Fibroblast of skin of left biceps (primary cell): ENCODE results near the gene SYTL2.
"Not testable (repeated sequence)": the region's sequence is repeated elsewhere in the genome, so short reads cannot be mapped to it uniquely, and the experiment has no call there.

Experiments used
- DNase-seq, 2 experiments: peaks; one replicate each; pipeline ENCODE4 v3.0.0-alpha.2; 2013; ENCODE audit warnings: low read depth in 2 of 2

Gene SYTL2

GRCh38 chr11:85810871-85811611 lies at the start of gene SYTL2:
Gene SYTL2, minus strand, starts transcription at chr11:85811141. Its CDS starts 53,416 bp downstream, at chr11:85757725.
- DNase-seq: no peak

DNA sequence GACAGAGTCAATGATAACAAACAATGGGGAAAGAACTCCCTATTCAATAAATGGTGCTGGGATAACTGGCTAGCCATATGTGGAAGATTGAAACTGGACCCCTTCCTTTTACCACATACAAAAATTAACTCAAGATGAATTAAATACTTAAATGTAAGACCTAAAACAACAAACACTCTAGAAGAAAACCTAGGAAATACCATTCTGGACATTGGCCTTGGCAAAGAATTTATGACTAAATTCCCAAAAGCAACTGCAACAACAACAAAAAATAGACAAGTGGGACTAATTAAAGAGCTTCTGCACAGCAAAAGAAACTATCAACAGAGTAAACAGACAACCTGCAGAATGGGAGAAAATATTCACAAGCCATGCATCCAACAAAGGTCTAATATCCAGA lies 48.6 kb upstream of the SYTL2 start:
- not testable (repeated sequence) for DNase-seq

GRCh38 chr11:85857098-85857497 lies 46.2 kb upstream of the SYTL2 start:
- DNase-seq: no peak

DNA sequence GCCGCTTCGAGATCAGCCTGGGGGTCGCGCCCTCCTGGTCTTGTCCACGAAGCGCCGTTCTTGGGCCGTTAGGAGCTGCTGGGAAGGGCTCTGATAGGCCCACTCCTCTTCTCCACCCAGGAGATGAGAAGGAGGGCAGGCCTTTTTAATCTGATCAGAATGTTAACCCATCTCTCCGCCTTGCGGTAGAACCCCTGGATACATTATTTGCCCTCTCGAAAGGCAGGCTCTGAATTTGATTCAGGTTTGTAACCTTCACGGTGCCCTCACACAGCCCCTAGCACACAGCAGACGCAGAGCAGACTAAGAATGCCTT lies 44.4 kb upstream of the SYTL2 start, which contains the start of gene CCDC83:
TSS of gene CCDC83 (plus strand) at position 43 of the 316 bp plus-strand sequence. CDS start 9,741 bp downstream, outside the sequence.
- DNase-seq: no peak

DNA sequence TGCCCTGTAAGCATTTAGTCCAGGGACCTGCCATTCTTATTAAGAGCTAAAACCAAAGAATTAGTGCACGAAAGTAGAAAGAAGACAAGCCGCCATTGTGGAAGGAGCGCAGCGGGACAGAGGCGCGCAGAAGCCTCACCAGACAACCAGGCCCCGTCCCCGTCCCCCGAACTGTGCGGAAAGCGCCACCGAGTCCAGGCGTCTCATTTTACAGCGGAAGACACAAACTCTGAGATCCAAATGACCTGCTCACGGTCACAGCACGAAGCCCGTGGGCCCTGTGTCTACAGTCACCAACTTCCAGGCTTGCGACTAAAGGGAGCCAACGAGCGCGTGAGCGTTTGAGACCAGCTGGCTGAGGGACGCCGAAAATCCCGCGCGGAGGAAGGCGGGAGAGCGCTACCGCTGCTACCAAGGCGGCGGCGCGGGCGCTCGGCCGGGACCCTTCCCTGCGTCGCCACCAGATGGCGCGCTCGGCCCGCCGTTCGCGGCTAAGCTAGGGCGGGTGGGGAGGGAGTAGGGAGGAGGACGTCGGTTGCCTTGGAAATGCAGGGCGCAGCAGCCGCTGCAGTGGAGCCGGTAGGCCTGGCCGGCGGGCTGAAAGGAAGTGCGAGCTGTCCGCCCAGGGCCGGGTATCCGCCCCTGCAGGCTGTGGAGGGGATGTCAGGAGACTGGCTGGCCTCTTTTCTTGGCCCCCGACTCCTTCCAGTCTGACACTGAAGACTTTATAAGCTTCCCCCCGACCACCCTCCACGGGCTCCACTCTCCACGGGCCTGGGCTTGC lies 43.8 kb upstream of the SYTL2 start:
- peak; percentile 75 to 76 for DNase-seq

- no peak for DNase-seq
Measured at GRCh38 chr11:85854212-85854556, 43.2 kb upstream of the SYTL2 start.

- DNase-seq: not testable (repeated sequence)
Measured at GRCh38 chr11:85853541-85853940, 42.6 kb upstream of the SYTL2 start.

GRCh38 chr11:85852754-85853153 lies 41.8 kb upstream of the SYTL2 start:
- DNase-seq: not testable (repeated sequence)

DNA sequence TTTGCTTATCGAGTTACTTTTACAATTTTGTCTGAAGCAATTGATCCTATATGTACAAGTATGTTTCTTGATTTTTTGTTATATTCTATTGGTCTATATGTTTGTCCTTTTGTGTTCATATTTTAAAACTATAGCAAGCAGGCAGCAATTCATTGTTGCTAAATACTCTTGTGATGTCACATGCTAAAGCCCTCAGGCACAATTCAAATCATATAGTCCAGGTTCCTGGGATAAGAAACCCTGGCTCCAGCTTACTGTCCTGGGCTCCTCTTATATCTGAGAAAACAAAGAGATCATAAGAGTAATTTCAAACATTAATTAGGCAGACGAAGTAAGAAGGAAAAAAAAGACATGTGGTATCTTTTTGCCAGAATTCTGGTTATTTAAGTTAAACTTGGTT lies 37.6 kb upstream of the SYTL2 start:
- no peak for DNase-seq

DNA sequence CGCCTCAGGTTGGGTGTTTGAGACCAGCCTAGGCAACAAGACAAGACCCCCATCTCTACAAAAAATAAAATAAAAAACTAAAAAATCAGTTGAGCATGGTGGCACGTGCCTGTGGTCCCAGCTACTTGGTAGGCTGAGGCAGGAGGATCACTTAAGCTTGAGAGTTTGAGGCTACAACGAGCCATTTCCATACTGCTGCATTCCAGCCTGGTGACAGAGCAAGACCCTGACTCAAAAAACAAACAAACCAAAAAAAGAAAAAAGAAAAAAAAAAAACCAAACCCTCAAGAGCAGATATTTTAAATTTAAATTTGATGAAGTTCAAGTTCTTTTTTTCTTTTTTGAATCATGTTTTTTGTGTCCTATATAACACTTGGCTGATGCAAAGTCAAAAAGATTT lies 37.1 kb upstream of the SYTL2 start:
- DNase-seq: no peak

GRCh38 chr11:85847436-85847835 lies 36.5 kb upstream of the SYTL2 start:
- no peak for DNase-seq

DNA sequence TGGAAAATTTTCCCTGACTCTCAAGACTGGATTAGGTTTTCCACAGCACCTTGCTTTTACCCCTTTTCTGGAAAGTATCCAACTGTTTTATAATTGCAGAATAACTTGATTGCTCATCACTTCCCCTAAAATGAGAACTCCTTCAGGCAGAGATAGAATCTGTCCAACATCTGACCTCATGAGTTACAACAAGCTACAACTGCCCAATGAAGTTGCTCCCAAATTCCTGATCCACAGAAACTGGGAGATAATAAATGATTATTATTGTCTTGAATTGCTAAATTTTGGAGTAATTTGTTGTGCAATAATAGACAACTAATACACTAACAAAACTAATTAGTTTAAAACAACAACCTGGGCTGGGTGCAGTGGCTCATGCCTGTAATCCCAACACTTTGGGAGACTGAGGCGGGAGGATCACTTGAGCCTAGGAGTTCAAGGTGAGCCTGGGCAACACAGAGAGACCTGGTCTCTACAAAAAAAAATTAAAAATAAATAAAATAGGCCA lies 34.2 kb upstream of the SYTL2 start:
- no peak for DNase-seq

DNA sequence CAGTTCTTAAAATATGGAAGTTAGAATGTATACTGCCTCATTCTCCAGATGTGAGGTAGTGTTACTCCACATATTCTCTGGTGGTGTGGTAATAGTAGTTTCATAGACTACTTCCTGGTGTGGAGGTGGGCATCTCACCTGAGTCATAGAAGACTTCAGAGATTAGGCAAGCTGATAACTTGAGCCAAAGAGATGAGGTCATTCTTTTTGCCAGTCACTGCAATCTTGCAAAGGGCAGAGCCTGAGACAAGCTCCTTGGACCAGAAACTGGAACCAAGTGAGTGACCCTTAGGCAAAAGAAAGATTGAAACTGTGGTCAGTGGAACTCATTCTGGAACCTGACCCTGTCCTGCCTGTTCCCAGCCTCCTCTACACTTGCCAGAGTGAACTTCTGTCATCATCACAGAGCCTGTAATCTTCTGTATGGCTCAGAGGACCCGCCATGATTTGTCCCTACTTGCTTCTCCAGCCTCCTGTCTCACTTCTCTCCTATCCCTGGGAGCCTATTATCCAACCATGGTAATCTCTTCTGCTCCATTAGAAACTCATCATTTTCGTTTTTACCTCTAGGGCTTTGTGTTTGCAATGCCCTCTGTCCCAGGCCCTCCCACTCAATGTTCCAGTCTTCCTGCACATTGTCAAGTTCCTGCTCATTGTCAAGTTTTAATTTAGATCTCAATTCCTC lies 33.6 kb upstream of the SYTL2 start:
- DNase-seq: no peak

- no peak for DNase-seq
Measured at GRCh38 chr11:85843929-85844328, 33.0 kb upstream of the SYTL2 start.

DNA sequence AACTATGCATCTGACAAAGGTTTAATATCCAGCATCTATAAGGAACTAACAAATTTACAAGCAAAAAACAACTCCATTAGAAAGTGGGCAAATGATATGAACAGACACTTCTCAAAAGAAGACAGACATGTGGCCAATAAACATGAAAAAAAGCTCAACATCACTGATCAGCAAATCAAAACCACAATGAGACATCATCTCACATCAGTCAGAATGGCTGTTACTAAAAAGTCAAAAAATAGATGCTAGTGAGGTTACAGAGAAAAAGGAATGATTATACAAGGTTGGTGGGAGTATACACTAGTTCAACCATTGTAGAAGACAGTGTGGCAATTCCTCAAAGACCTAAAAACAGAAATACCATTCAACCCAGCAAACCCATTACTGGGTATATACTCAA lies 30.0 kb upstream of the SYTL2 start:
- DNase-seq: not testable (repeated sequence)

DNA sequence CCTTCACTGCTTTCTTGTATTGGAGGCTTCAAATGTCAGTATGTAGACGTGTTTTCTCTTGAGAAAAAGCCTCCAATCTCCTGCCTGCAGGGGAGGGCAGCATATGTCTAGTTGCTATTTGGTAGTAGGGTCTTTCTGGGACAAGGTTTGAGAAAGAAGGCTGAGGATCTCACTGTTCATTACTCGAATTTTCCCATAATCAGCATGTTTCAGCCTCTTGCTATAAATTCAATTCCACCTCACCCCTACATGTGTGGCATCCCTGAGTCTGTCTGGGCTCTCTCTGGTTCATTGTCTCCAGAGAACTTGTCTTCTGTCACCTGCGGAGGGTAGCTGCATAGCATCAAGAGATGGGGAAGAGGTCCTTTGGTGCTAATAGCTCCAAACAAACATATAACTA lies 24.8 kb upstream of the SYTL2 start:
- DNase-seq: no peak

- no peak for DNase-seq
Measured at GRCh38 chr11:85835263-85835662, 24.3 kb upstream of the SYTL2 start.

GRCh38 chr11:85831050-85831449 lies 20.1 kb upstream of the SYTL2 start:
- no peak for DNase-seq

DNA sequence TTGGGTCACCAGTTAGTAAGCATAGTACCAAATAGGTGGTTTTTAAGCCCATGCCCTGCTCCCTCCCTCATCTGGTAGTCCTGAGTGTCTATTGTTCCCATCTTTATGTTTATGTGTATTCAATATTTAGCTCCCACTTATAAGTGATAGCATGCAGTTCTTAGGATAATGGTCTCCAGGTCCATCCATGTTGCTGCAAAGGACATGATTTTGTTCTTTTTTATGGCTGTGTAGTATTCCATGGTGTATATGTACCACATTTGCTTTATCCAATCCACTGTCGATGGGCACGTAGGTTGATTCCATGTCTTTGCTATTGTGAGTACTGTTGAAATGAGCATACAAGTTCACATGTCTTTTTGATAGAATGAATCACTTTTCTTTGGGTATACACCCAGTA lies 18.2 kb upstream of the SYTL2 start:
- no peak for DNase-seq

GRCh38 chr11:85828640-85828978 lies 17.7 kb upstream of the SYTL2 start:
- no peak for DNase-seq

- DNase-seq: peak; percentile 94 to 95
Measured at GRCh38 chr11:85827748-85828639, 17.1 kb upstream of the SYTL2 start.
